HG02973 (cell line): ENCODE results near the gene SUSD6.
A peak's percentile ranks its signal among the peaks of the same experiment; 100 is the strongest.
"Not testable (repeated sequence)": the region's sequence is repeated elsewhere in the genome, so short reads cannot be mapped to it uniquely, and the experiment has no call there.

ENCODE experiments used
- ATAC-seq: cut with Tn5 transposase; IDR thresholded peaks from one replicate; pipeline ENCODE4 v1.9.1; 2021; ENCODE audit warnings: moderate library complexity; ENCODE audit not compliant: unreplicated experiment

The SUSD6 gene

DNA sequence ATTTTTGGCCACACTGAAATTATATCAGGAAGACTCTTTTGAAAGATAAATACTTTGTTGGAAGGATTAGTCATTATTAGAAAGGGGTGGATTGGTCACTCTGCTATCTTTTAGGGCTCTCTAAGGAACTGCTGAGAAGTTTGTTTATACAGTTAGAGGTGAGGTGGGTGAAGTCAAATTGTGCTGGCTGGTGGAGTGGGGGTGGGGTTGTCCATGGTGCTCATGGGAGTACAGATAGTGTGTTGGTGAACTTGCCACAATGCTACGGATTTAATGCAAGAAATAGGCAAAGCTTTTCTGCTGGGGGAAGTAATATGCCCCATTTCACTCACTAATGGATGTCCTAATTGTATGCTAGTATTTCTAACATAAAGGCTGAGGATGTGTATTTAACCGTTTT is 35.8 kb downstream of the SUSD6 start:
- ATAC-seq: no peak

DNA sequence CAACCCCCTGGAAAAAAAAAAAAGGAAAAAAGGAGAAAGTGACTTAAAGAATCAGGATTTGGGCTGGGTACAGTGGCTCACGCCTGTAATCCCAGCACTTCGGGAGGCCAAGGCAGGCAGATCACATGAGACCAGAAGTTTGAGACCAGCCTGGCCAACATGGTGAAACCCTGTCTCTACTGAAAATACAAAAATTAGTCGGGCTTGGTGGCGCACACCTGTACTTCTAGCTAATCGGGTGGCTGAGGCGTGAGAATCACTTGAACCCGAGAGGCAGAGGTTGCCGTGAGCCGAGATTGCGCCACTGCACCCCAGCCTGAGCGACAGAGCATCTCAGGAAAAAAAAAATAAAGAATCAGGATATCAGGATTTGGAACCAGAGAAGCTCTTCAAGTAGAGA is 36.2 kb downstream of the SUSD6 start:
- ATAC-seq: not testable (repeated sequence)

DNA sequence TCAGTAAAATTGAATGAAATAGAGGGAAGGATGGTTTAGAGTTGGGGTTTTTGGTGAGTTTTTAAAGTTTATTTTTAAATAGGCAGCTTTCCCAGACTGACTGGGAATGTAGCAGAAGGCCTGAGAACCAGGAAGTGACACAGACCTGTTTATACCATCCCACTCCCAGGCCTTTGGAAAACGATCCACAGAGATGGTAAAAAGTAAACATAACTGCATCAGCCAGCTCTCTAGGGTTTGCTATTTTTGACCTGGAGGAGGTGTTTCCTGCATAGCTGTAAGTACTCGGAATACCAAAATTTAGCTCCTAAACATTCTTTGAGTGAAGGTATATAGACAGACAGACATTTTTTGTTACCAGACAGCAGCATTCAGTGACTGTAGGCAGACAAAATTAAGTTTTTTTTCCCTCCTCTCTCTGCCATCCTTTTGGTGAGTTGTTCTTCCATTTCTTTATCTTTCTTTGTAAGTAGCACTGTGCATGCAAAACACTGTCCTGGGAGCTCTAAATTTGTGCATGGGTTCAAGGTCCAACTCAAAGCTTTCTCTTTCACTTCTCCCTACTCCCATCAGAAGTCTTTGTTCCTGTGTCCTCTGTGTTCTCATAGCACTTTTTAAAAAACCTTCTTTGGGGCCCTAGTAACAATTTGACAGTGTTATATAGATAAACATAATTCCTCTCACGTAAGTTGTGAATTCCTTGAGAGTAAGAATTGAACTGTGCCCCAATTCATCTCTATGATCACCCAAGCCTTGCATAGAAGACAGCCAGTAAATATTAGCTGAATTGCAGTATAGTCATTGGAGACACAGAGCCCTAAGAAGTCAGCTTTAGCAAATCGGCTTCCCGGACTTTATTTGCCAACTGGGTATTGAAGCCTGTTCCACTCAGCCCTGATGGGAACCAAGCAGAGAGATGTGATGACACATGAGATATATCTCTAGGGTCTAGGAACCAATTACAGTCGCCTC is 37.4 kb downstream of the SUSD6 start:
- no peak for ATAC-seq

DNA sequence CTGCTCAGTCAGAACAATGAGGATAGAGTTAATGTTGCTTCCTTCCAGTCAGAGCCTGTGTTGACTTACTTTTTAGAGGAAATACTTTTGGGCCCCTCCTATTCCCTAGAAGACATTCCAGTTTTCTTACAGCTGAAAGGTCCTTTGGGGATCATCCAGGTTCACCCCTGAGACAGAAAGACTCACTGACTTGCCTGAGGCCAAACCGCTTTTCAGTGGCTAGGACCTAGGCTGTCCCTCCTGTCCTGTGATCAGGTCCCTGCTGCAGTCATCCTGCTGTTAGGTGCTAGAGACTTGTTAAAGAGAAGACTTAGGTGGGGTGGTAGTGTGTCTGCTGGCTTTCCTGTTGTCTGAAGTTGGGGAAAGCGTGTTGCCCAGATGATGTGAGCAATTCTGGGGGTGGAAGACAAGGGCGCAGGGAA is 39.6 kb downstream of the SUSD6 start:
- no peak for ATAC-seq

DNA sequence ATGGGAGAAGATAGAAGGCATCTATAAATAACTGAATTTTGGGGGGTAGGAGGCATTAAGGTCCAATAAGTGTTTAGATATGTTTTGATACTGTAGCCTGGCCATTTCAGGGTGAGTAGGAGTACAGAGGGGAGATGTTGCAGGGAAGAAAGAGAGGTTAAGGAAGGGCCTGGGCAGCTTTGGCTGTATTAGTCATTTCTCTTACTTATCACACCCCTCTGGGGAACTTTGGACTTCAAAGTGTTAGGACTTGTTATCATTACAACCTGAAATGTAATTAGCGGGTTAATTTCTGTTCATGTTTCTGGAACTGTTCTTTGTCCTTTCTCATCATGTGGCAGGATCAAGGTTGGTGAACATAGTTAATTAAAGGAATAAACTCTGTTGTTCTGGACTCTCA is 40.3 kb downstream of the SUSD6 start:
- ATAC-seq: no peak

DNA sequence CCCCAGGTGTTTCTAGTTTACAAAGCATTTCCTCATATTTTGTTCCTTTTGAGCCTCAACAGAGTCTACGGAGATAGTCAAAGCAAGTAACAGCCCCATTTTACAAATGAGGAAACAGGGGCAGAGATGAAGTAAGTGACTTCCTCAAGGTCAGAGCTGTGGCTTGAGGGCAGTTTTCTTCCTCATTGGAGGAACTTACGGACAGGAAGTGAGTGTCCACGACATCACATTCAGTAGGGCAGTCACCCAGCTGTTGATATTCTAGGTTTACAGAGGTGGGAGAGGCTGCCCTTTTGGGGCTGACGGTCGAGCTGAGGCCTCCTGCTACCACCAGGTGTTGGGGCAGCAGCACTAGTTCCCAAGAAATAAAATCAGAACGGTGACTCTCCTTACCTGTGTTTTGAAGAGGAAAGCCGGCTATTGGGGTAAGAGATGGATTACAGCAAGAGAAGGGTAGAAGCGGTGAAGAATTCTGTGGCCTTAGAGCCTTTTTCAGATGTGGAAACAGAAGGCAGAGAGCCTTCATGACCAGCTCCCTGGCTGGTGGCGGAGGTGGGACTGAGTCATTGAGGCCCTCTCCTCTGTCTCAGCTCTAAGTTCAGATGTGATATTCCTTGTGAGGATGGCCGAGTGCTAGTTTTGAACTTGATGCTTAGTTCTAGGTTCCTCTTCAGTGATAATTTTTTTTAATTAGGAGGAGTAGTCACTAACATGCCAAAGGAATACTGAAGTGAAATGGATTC is 41.7 kb downstream of the SUSD6 start:
- no peak for ATAC-seq

DNA sequence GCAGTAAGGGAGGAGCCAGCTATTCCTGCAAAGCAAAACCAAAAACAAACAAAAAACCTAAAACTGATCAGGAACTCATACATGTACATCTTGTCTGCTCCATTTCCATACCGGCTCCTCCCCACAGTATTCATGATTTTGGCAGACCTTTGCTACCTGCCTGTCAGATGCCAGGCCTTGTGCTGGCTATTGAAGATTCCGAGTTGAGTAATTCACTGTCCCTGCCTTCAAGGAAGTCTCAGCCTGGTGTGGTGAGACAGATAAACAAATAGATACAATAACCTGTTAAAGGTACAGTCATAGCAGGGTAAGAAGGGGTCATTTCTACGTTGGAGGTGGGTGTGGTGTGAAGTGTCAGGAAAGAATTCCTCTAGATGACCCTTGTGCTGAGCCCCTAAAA is 42.7 kb downstream of the SUSD6 start:
- ATAC-seq: no peak

DNA sequence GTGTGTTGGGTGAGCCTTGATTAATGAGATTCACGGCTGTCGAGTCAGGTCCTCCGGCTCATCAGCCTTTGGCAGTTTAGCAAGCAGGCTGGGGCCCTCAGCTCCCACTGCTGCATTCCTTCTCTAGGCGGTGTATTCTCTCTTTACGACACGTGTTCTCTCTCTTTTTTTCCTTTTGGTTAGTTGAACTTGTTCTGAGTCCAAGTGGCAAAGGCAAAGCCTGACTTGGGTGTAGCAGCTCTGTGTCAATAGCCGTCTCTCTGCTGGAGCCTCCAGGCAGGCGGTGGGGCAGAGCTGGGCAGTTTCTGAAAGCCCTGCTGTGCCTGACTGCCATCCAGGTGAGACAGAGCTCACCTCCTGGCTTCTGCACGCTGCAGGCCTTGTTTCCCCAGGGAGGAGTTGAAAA is 46.6 kb downstream of the SUSD6 start:
- ATAC-seq: no peak

DNA sequence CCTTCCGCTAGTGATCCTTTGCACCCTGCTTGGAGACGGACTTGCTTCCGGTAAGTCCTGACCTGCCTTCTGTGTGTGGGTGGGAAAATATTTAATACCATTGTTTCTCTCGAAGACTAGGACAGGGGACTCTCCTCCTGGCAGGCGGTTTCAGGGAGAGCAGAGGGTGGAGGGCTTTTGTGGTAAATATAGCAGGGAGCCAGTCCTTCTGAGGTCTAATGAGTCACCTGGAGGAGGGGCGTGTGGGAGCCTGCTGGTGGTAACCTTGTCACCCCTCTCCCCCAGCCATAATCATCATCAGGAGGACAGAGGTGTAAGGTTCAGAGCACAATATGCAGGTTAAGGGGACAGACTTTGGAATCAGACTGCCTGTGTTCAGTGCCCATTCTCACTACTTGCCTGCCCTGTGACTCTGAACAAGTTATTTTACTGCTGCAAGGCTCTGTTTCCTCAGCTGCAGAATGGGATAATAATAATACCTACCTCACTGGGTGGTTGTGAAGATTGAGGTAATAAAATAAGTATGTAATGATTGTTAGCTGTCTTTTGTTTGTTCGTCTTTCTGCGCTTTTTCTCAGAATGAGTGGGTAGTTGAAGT is 47.4 kb downstream of the SUSD6 start:
- ATAC-seq: no peak

DNA sequence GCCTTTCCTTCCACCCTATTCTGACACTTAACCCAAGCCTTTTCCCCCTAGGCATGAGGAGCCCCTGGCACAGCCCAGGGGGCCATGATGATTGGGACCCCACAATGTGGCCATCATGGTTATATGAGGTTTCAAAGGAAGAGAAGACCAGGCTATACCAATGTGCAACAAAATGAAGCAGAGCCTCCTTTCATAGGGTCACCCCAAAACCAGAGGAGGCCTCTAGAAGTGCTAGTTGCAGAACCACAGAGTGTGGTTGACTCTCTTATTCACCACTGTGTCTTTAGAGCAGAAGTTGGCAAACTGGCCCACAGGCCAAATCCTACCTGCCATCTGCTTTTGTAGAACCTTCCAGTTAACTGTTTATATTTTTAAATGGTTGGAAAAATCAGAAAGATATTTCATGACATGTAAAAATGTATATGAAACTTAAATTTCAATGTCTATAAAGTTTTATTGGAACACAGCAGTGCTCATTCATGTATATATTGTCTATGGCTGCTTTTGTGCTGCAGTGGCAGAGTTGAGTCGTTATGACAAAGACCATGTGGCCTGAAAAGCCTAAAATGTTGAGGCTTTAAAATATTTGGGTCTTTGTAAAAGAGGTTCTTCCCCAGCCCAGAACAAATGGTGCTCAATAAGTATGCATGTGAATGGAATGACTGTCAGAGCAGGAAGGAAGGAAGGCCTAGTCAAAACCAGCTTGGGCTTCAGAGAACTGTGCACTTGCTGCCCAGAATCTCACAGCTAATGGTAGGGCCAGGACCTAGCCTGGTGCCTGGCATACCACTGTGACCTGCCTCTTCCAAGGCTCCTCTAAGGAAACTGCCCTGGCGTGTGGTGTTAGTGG is 49.2 kb downstream of the SUSD6 start:
- no peak for ATAC-seq

DNA sequence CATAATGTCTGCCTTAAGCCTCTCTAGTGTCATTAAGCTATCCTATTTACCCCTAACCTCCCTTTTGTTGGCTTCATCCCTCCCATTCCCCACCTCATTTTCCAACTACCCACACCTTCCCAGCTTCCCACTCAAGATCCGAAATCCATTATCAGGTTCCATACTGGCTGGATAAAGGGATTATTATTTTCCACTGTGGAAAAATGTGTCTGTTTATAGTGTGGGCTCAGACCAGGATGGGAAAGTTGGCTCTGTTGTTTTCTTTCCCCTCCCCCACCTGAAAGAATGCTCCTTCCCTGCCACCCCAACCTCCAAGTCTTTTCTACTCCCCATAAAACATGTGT is 49.8 kb downstream of the SUSD6 start:
- no peak for ATAC-seq

DNA sequence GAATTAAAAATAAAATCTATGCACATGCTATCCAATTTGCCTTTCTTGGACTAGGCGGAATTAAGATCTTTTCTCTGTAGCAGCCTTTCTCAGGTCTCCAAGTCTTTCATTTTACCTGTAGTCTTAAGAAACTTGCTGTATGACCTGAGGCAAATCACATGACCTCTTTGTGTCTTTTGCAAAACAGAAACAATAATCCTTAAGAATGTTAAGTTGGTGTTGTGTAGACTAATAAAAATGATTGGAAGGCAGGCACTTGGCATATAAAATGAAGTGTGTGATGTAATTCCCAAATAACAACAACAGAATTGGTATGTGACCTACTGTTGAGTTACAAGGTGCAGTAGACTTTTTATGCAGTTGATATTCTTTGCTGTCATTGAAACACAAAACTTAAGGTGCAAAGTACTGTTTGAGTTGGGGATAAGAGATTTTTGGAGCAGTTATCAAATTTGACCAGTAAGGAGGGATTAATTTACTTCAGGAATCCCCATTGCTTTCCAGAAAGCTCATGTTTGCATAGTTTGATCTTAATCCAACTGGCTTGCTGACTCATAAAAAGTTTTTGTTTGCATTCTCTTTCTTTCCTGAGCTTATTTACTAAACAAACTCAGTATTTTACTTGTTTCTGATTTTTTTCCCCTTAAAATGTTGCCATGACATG is 51.4 kb downstream of the SUSD6 start:
- no peak for ATAC-seq

DNA sequence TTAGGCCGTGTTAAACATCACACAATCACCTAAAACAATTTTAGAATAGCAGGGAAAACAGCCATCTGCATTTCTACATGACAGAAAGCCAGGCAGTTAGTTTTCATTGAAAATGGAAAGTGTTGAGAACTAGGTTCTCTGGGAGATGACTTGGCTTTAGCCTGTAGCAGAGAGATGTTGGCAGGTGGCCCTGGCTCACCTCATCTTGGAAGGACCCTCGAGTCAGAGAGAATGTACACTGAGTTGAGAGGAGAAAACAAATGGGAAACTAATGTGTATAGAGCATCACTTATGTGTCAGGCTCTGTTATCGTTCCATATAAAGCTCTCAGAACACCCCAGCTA is 51.9 kb downstream of the SUSD6 start:
- ATAC-seq: no peak

DNA sequence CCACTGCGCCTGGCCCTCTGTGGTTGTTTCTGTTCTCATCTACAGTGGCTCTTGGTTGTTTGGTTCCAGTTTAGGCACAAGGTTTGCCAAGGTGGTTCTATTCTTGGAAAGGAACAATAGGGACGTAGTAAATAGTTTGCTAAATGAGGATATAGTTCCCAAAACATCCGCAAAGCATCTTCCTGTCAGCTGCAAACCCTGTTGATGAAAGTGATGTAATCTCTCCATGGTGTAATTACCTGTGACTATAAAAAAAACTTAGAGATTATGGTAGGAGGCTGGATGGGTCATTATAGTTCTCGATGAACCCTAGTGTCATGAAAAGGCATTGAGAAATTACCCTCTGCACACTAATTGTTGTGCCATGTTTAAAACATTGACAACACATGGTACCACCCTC is 52.9 kb downstream of the SUSD6 start:
- no peak for ATAC-seq

DNA sequence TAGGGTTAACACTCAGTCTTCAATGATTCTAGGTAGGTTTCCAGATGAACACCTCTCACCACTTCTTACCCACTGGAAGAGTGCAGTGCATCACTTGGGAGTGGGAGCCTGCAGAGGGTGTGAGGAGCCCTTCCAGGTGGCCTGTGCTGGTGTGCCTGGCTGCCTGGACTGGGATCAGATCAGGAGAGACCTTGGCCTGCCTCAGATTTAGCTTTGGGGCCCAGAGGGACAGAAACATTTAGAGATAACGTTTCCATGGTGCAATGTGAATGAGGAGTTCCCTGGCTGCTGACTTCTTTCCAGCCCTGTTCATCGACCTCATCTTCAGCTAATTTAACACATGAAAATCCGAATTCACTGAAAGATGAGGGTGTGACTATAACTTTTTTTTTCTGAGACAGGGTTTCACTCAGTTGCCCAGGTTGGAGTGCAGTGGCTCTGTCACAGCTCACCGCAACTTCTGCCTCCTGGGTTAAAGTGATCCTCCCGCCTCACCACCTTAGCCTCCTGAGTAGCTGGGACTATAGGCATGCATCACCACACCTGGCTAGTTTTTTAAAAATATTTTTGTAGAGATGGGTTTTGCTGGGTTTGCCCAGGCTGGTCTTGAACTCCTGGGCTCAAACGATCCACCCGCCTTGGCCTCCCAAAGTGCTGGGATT is 53.6 kb downstream of the SUSD6 start:
- ATAC-seq: no peak

DNA sequence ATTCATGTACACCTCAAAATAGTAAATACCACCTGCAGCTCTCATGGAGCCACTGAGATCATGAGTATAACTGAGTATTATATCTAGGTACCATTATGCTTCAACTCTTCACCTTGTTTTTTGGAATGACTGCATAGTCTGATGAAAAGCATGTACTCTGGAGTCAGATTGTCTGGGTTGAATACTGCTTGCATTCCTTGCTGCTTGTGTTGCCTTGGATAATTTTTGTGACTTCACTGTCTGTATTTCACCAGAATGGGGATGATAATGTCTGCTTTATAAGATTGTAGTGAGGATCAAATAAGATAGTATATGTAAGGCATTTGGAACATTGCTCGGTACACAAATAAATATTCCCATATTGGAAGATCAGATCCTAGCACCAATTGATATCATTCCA is 54.2 kb downstream of the SUSD6 start:
- ATAC-seq: no peak

DNA sequence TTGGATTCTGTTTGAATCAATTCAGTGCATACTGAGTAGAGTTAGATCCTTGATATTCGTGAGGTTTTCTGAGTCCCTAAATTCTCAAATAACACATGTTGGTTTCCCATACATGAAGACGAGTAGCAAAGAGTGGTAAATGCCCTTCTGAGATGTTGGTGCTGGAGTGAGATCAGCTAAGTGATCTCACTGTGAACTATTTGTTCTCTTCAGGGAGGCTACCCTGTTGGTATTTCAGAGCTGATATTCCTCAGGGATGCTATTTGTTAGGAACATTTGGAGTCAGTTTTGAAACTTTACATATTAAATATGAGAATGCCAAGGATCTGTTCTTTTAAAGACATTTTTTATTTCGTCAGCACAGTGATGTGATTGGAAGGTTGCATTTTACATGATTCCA is 54.7 kb downstream of the SUSD6 start:
- ATAC-seq: no peak

DNA sequence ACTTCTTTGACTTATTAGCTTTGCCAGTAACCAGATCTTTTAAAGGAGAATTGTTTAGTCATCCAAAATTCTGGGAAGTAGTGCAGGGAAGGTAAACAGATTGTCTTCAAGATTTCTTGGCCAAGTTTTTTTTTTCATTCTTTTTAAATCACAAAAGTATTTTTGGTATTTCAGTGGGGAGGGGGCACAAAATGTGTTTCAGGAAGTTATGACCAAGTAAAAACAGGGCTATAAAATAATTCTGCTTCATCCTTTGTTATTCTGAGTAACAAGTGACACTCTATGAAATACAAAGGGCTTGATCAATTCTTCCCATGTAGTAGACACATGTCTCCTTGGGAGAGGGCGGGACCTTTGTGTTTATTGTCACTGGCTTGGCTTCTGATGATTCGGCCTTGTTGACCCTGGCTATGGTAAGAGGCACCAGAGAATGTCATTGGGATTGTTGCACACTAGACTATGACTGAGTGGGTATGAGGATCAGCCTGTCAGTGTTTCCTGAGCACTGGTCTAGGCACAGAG is 55.4 kb downstream of the SUSD6 start:
- no peak for ATAC-seq

DNA sequence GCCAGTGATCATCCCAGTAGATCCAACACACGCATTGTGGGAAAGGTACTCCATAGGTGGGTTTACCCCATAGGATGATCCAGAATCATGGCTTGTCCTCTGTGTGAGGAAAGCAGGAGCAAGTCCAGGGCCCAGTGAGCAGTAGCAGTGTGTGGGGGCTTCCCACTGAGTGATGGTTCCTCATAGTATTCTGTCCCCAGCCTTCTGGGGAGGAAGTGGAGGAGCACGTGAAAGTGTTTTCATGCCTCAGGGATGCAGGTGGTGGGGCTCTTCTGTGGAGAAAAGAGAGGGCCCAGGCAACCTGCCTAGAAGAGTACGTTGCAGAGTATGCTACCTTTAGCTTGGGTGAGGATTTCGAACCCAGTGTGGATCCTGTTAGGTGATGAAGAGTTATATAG is 56.5 kb downstream of the SUSD6 start:
- ATAC-seq: peak; percentile 26

DNA sequence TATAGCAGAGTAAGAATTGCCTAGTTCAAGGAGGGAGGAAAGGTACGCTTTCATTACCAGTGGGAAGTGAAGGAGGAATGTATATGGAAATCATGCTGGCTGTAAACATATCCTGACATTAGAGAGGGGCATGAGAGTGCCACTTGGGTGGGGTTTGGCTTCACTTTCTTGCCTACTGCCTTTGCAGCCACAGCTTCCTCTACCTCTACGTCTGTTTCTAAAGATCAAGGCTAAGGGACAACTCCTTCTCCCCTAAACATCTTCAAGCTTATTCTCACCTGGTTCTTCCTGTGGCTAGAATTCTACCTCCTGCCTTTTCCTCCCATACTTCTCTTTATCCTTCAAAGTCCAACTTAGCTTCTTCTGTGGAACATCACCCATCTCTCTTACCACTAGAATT is 58.0 kb downstream of the SUSD6 start:
- ATAC-seq: no peak
